Peyer's patch (tissue), 4 donors: ENCODE measurements around the gene SP140.

Experiments
- POLR2A ChIP-seq, 2 donors: fragments of 450-650 bp; IDR thresholded peaks; one replicate each; pipeline ENCODE4 v1.5.1; 2017; ENCODE audit warnings: antibody characterized with exemption in 2 of 2, mild to moderate bottlenecking in 2 of 2, moderate library complexity in 2 of 2
- TF ChIP-seq, protein P1 (sequence below), 6 experiments: fragments of 450-650 bp in 4 of 6; fragments of 200-600 bp in 2 of 6; sonication (generic) in 1 of 6; IDR thresholded peaks; one replicate each; pipeline ENCODE4 v1.5.1; 2017 to 2019; ENCODE audit warnings: antibody characterized with exemption in 6 of 6, mild to moderate bottlenecking in 3 of 6, moderate library complexity in 1 of 6

GRCh38 chr2:230227216-230227615, 1.7 kb downstream of the SP140 start:
- TF ChIP-seq, protein P1, sequence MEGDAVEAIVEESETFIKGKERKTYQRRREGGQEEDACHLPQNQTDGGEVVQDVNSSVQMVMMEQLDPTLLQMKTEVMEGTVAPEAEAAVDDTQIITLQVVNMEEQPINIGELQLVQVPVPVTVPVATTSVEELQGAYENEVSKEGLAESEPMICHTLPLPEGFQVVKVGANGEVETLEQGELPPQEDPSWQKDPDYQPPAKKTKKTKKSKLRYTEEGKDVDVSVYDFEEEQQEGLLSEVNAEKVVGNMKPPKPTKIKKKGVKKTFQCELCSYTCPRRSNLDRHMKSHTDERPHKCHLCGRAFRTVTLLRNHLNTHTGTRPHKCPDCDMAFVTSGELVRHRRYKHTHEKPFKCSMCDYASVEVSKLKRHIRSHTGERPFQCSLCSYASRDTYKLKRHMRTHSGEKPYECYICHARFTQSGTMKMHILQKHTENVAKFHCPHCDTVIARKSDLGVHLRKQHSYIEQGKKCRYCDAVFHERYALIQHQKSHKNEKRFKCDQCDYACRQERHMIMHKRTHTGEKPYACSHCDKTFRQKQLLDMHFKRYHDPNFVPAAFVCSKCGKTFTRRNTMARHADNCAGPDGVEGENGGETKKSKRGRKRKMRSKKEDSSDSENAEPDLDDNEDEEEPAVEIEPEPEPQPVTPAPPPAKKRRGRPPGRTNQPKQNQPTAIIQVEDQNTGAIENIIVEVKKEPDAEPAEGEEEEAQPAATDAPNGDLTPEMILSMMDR (IDR thresholded peaks at IDR 0.05), result no peak
- TF ChIP-seq POLR2A (IDR thresholded peaks at IDR 0.05), result no peak
